Stimulated activated CD4-positive, alpha-beta T cell treated with anti-CD3 and anti-CD28 coated beads, TNF-alpha, amount 100 ng/mL, for 24 hours (primary cell): ENCODE data around the gene PLS3.

Source experiments
- DNase-seq, 3 experiments: peaks; one replicate each; pipeline ENCODE4 v3.0.0-alpha.2; 2020; ENCODE audit warnings: low read depth in 3 of 3

The PLS3 gene

GRCh38 chrX:115571712-115572111 lies 10.7 kb downstream of the PLS3 start:
- DNase-seq = no peak

DNA sequence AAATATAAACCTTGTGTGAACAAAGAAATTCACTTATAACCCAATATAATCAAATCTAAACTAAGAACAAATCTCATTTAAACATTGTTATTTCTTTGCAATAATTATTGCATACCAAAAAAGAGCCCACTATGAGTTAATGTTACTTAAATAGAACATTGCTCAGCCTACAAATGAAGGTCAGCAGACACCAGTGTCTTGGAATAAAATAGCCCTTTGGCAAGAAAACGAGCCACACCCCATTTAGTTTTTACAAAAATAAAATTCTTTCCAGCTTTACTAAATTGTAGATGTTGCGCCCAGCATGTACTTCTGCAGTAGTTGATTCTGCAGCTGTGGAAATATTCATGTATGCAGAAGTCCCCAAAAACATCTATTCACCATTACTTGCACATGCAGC lies 12.2 kb downstream of the PLS3 start:
- DNase-seq = no peak

GRCh38 chrX:115576676-115577075 lies 15.7 kb downstream of the PLS3 start:
- DNase-seq = no peak

DNA sequence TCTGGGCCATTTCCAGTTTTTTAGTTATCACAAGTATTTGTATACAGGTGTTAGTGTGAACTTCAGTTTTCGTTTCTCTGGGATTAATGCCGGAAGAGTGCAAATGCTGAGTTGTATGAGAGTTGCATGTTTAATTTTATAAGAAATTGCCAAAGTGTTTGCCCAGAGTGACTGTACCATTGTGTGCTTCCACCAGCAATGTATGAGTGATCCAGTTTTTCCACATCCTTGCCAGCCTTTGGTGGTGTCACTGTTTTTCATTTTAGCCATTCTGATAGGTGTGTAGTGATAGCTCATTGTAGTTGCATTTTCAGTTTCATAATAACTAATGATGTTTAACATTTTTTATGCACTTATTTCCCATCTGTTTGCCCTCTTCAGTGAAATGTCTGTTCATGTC lies 18.4 kb downstream of the PLS3 start:
- DNase-seq = no peak

DNA sequence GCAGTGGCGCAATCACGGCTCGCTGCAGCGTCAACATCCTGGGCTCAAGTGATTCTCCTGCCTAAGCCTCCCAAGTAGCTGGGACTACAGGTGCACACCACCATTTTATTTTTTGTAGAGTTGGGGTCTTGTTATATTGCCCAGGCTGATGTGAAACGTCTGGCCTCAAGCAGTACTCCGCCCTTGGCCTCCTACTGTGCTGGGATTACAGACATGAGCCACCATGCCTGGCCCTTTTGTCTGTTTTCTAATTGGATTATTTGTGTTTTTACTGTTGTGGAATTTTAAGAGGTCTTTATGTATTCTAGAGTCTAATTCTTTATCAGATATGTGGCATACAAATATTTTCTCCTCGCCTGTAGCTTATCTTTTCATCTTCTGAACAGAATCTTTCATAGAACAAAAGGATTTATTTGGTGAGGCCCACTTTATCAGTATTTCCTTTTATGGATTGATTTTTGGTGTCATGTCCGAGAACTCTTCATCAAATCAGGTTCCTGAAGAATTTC lies 18.9 kb downstream of the PLS3 start:
- DNase-seq = no peak

DNA sequence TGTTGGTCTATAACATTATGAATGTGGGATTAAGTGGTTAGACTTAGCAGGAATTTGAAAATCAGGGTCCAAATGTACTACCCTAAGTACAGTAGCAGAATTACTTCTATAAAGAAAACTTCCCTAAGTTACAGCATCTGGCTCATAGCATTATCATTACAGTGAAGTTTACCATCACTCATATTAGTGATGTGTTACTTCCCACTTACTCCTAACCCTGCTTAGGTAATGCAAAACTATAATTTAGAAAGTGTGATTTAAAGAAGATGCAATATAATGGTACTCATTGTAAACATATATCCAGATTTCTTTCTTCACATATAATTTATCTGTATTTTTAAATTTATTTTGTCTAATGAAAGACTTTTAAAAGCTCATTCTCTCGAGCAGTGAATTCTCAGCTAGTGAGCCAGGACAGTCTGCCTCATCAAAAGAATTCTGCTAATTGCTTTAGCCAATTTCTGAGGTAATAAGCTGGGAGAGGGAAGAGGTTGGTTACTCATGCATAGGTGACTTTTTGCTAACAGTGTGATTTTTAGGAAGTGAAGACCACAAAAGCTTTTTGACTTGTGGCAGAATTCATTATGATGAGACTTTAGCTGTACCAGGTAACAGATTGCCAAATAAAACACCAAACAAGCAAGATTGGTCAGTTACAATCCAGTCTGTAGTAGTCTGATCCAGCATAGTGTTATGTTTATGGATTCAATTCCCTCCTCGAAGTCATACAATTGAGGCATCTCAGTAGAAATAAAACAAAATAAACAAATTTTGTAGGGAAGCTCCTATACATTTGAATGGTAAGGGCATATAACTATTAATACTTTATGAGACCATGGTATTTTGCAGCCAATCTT lies 21.0 kb downstream of the PLS3 start:
- DNase-seq = no peak

GRCh38 chrX:115582616-115583495 lies 21.9 kb downstream of the PLS3 start:
- no peak for DNase-seq

DNA sequence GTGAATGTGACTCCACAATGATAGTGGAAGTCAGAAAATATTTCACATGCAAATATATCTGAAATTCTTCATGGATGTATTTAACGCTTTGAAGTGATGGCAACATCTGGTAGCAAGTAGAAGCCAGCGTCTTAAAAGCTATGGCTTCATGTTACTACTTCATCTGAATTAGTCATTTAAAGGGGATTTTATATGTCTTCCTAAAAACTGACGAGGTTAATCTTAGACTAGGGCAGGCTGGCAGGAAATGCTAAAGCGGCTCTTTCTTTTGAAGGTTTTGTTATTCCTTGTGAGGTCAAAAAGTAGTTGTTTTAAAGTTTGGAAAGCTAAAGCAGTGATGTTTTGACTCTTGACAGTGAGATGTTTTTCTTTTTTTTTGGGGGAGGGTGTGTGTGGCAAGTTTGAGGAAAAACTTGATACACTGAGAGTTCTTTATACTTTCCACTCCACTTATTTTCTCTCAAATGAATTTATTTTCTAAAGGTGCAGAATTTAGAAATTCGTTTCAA lies 22.6 kb downstream of the PLS3 start:
- DNase-seq = no peak

DNA sequence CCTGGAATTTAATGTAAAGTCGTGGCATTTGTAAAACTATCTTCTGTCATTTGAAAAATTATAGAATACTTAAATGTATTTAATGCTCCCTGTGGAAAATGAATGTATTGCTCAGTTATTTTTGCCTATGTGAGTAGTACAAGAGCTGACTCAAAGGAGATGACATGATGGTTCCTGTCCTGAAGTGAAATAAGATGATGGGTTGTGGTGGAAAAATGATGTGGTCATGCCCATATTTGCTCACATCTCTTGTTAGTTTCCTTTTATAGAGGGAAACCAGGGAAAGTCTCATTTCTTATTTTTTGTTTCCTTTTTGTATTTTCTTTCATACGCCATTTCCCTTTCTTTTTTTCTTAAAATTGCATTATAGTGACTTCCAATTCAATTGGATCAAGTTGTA lies 23.7 kb downstream of the PLS3 start:
- no peak for DNase-seq

DNA sequence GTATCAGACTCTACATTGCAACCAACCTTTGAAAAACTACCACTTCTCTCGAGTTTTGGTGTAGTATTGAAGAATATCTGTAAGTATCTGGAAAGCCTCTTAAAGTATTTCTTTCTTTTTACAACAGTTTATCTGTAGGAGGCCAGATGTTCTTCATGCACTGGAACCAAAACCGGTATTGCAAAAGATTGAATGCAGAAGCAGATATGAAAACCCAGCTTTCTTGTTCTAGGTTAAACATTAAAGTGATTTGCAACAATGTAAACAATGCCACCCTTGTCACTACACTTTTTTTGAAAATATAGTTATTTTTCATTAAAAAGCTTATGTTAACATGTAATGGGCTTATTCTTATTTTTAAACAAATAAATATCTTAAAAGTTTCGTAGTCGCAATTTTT lies 27.2 kb downstream of the PLS3 start:
- DNase-seq = no peak

GRCh38 chrX:115589419-115589818 lies 28.4 kb downstream of the PLS3 start:
- no peak for DNase-seq

DNA sequence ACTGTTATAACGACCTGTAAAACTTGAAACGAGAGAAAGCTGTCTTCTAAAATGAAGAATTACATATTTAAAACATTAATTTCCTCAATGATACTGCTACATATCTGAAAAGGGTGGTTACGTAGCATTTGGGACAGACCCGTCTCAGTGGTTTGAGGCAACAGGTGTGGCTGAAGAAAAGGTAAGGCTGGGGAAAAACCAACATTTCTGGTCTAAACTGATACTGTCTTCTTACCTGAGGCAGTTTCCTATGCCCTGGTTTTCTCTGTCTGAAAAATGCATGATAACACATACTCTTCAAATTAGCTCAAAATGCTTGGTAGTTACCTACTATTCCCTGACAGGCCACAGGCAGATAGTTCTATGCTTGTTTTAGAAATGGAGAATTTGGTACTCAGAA lies 30.4 kb downstream of the PLS3 start:
- no peak for DNase-seq

- DNase-seq = no peak
These were observed 31.2 kb downstream of the PLS3 start for GRCh38 chrX:115591856-115592842.

GRCh38 chrX:115592997-115593734 lies 32.2 kb downstream of the PLS3 start:
- no peak for DNase-seq

DNA sequence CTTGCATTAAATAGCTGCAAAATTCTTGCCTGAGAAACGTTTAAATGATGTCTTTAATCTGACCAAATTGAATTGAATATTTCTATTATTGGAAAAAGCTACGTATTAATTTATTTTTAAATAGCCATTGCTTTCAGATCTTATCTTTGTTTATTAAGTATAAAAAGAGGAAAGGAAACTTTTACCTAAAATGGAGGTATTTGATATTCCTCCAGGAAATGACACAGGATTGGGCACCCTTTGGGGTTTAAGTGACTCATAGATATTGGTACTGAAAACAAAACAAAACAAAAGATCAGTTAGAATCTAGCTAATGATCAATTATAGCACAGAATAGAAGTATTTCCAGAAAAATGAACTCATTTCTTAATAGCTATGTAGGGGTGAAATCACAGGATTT lies 34.1 kb downstream of the PLS3 start:
- DNase-seq = no peak

DNA sequence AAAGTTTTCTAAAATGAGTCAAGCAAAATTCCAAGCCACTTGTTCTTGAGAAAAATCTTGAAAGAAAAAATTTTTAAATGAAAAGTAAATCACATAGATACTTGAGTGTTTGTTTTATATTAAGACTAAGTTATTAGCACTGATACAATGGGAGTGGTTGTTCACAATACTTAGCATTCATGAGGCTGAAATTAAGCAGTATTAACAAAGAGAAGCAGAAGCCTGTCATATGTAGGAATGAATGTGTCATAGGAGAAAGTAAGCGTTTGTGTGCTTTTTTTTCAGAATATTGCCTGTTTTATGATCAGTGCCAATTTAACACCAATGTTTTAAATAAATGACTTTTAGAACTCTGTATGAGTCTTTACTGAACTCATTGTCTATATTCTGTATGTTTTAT lies 37.6 kb downstream of the PLS3 start:
- no peak for DNase-seq

DNA sequence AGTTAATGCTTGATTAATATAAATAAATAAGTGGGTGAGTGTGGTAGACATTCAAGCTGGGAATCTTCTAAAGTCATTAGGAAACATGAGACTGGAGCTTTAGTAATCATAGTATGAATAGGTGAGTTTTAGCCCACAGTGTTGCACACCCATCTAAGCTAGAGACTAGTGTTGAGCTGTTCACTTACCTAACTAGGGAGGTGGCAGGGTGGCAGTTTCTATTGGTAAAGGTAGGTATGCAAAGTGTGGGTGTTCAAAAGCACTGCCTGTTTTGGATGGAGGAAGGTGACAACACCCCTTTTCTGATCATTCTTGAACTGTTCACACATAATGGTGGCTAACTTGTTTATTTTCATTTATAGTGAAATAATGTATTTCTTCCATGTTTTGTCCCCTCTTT lies 41.3 kb downstream of the PLS3 start:
- DNase-seq = no peak

DNA sequence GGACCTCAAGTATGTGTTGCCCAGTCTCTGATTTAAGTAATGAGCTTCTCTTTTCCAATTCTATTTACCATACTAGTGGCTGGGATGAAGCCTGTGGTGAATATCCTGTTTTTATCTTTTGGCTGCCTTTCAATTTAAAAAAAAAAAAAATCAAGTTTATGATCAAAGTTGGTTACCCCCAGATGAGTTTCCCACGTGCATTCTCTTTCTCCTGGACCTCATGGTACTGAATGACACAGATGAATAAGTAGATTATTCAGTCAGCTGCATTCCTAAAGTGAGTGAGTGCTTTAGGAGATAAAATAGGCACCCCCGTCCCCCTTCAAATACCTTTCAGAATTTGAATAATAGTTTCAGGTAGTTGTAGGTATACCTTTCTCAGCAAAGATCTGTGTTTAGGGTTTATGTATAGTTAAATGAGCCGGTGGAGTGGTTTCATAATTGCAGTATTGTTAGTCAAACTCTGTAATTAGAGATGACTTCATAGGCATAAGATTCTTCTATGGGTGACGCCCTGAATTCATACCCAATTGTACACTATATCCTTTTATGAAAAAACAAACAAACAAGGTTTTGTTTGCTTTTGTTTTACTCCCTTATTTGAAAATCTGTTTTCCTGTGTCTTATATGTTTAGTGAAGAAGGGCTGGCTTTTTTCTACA lies 41.9 kb downstream of the PLS3 start:
- no peak for DNase-seq

DNA sequence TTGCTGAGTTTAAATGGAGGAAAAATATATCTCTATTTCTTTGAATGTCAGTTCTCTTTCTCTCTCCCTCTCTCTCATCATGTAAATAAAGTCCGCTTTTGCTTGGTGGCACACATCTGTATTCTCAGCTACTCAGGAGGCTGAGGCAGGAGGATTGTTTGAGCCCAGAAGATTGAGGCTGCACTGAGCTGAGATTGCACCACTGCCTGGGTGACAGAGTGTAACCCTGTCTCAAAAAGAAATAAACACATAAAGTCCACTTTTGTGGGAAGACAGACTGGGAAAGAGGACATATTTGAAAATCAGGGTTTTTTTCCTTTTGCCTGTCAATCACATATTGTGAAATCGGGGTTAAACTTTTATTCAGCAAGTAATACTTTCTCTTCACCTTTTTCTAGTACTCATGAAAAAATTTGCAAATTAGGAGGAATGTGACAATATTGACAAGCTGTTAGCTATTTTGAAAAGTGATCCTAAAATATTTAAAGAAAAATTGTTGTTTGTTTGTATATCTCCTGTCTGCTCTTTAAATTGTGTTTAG lies 42.6 kb downstream of the PLS3 start:
- no peak for DNase-seq

DNA sequence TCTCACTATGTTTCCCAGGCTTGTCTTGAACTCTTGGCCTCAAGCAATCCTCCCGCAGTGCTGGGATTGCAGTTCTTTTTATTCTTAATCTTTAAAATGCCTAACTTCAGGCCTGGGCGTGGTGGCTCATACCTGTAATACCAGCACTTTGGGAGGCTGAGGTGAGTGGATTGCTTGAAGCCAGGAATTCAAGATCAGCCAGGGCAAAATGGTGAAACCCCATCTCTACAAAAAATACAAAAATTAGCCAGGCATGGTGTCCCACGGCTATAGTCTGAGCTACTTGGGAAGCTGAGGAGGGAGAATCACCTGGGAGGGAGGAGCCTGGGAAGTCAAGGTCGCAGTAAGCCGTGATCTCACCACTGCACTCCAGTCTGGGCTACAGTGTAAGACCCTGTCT lies 45.9 kb downstream of the PLS3 start:
- DNase-seq = no peak
